Measurements from ENCODE around the gene PDCL3.

DNA sequence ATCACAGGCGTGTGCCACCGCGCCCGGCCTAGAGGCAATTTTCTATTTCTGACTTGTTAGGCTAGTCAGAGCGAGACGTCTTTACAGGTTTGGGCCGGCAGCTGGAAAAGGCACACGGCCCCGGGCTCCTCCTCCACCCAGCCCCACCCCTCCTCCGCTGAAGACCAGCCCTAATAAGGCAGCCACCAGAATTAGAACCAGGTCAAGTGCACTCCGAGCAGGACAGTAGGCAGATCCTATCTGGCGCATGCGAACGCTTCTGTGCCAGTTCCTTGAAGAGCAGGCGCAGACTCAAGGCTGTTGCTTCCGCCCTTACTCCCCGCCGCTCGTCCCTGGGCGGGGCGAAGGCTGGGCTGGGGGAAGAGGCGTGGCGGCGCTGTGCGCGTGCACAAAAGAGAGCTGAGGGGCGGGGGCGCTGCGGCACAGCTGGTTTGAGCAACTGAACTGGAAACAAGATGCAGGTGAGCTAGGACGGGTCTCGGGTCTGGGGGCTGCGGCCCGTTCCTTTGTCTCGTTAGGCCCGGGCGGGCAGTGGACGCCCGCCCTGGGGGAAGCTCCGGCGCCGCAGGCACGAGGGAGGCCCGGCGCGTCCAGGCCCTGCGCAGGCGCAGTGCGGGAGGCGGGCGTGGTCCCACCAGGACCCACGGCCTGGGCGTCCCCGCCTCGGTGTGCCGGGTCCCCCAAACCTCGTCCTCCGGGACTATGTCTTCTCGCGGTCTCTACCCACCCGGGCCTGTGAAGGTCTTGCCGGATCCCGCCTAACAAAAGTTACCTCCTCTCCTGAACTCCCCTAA, at the start of gene PDCL3:
- TF ChIP-seq, protein P1, sequence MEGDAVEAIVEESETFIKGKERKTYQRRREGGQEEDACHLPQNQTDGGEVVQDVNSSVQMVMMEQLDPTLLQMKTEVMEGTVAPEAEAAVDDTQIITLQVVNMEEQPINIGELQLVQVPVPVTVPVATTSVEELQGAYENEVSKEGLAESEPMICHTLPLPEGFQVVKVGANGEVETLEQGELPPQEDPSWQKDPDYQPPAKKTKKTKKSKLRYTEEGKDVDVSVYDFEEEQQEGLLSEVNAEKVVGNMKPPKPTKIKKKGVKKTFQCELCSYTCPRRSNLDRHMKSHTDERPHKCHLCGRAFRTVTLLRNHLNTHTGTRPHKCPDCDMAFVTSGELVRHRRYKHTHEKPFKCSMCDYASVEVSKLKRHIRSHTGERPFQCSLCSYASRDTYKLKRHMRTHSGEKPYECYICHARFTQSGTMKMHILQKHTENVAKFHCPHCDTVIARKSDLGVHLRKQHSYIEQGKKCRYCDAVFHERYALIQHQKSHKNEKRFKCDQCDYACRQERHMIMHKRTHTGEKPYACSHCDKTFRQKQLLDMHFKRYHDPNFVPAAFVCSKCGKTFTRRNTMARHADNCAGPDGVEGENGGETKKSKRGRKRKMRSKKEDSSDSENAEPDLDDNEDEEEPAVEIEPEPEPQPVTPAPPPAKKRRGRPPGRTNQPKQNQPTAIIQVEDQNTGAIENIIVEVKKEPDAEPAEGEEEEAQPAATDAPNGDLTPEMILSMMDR (conservative IDR thresholded peaks at IDR 0.05; ENCODE audit: low read length) = 0 out of 2 replicates have a peak, but pooled peaks have one; percentile 3
- no peak for TF ChIP-seq EZH2phosphoT487 (IDR thresholded peaks at IDR 0.05; ENCODE audit: borderline replicate concordance, low read depth, low read length)

Measured in OCI-LY7 (cell line).